DMS79 treated with DMSO at 0.1 percent for 48 hours (cell line): ENCODE results near the gene MVB12B.

Experiments used
- DNase-seq: peaks from one replicate; lab custom pipeline; 2025; lab: John Stamatoyannopoulos, UW

MVB12B gene

GRCh38 chr9:126519660-126520420 is 193.2 kb downstream of the MVB12B start:
- no peak for DNase-seq

- DNase-seq = no peak
Observed at GRCh38 chr9:126520453-126520852, 193.8 kb downstream of the MVB12B start.

GRCh38 chr9:126521089-126521488 is 194.5 kb downstream of the MVB12B start:
- no peak for DNase-seq

- no peak for DNase-seq
Observed at GRCh38 chr9:126521551-126521950, 194.9 kb downstream of the MVB12B start.

- no peak for DNase-seq
Observed at GRCh38 chr9:126521976-126522590, 195.5 kb downstream of the MVB12B start.

DNA sequence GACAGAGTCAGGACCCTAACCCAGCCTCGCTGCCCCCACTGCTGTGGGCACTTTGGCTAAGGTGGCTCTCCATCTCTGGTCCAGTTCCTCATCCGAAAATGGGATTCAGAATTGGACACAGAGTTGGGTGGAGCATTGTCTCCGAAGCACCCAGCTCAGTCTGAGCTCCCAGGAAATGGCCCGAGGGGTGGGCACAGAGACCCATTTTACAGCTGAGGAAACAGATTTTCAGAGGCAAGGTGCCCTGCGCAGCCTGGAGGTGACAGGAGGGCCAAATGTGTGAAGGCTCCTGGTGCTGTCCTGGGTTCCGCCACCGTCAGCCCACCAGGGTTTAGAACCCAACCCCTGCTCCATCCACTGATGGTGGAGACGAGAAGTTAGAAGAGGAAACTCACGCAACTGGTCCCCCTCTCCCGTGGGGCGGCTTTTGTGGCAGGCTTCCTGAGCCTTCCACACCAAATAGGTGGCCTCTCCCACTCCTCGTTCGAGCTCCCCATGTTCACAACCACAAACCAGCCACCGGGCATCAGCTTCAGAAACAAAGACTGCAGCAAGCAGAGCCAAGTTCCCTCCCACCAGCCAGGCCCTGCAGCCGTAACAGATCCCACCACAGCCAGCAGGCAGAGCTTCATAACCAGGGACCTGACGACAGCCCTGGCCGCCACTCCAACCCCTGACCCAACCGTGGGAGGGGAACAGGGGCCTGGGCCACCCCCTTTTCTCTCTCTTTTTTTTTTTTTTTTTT is 196.2 kb downstream of the MVB12B start:
- DNase-seq = no peak

GRCh38 chr9:126523611-126524111 is 197.0 kb downstream of the MVB12B start:
- DNase-seq = no peak

DNA sequence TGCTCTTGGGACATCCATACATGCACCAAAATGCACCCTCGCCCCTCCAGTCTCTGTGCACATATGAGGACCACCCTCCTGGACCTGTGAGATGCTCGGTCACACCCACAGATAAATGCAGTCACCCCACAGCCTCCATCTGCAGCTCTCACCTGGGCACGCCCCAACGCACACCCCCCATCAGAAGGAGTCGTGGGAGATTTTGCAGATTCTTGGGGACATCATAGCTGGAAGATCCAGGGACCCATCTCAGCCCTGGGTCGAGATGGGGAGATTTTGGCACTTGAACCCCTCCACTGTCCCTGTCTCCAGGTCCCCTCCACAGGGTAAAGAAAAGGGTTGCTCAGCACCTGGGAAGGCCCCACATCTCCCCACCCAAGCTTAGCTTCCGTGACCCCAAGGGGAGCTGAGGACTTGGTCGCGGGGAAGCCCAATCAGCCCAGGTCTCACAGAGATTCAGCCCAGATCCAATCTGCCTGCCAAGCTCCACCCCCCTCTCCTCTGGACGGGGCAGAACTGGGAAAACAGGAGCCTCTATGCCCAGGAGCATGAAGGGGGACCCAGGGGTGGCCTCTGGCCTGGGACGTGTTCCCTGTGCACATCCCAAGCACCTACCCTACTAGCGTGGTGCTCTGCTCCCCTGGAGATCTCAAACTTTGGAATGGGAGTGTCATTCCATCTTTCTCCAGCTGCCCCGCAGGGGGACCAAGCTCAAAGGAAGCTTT is 197.9 kb downstream of the MVB12B start:
- no peak for DNase-seq

GRCh38 chr9:126526218-126527108 is 199.8 kb downstream of the MVB12B start:
- DNase-seq = no peak

GRCh38 chr9:126527109-126527825 is 200.6 kb downstream of the MVB12B start:
- no peak for DNase-seq

DNA sequence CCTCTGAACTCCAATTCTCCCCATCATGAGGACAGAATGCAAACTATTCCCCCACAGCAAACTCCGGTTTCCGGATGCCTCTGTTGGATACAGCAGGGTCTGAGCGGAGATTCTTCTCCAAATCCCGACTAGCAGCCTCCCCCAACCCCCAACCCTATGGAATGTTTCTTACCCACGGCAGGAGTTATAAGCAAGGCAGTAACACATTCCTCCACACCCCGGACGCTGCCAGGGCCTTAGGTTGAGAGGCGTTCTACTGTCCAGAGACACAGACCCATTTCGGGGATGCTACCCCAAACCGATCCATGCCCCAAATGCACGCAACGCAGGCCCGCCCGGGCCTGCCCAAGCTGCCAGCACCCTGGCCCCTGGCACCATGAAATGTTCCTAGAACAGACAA is 201.5 kb downstream of the MVB12B start:
- no peak for DNase-seq

GRCh38 chr9:126528915-126529314 is 202.3 kb downstream of the MVB12B start:
- DNase-seq = no peak

DNA sequence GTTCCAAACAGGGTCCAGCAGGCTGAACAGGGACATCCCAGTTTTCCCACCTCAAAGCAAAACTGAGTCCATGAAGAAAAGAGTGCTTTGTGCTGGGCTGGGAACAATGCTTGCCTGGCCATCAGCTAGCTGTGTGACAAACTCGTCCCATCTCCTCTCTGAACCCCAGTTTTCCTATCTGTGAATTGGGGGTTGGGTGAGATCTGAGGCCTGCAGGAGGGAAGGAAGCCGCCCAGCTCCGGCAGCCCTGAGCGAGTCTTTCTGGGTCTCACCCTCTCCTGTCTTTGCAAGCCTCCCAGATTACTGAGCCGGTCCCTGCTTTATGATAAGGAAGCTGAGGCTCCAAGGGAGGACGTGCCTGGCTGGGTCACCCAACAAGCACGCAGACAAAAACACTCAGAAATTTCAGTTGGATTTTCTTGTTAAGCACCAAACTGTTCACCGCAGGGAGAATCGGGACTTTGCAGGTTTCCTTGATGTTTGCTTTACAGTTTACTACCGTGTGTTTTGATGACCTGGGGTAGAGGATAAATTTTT is 204.5 kb downstream of the MVB12B start:
- no peak for DNase-seq

- DNase-seq = no peak
Observed at GRCh38 chr9:126531591-126531990, 205.0 kb downstream of the MVB12B start.

- DNase-seq = no peak
Observed at GRCh38 chr9:126532019-126532462, 205.4 kb downstream of the MVB12B start.

DNA sequence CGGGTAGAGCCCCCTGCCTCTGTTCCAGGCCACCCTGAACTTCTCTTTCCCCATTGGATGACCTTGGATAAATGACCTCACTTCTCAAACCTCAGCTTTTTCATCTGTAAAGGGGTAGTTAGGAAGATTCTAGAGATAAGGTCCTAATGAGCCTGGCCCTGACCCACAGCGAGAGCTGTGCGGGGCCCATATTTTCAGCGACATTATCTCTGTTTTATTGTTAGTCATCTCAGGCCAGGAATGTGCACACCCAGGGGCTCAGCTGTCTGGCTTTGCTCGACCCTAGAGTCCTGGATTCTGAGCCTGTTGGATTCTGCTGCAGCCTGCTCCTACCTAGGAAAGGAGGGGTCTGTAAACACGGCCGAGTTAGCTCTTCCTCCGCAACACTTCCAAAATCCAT is 205.9 kb downstream of the MVB12B start:
- DNase-seq = no peak

- DNase-seq = no peak
Observed at GRCh38 chr9:126532951-126533925, 206.6 kb downstream of the MVB12B start.

- DNase-seq = no peak
Observed at GRCh38 chr9:126533926-126534310, 207.3 kb downstream of the MVB12B start.
